HFF-Myc (cell line): ENCODE data around the gene ANO3.

Experiments used
- DNase-seq: peaks from one replicate; pipeline ENCODE4 v3.0.0-alpha.2; 2011; ENCODE audit warnings: low read depth; ENCODE audit errors: extremely low read depth
- H3K4me3 ChIP-seq: replicated peaks from 2 replicates; pipeline ENCODE4 v1.5.1; 2011; ENCODE audit warnings: low read depth, mild to moderate bottlenecking, control low read depth, low read length
- TF ChIP-seq, protein P1 (sequence below): IDR thresholded peaks from 2 replicates; pipeline ENCODE4 v1.5.1; 2012; ENCODE audit warnings: mild to moderate bottlenecking, low read depth, low read length, control low read depth; ENCODE audit errors: missing control alignments

Gene ANO3

DNA sequence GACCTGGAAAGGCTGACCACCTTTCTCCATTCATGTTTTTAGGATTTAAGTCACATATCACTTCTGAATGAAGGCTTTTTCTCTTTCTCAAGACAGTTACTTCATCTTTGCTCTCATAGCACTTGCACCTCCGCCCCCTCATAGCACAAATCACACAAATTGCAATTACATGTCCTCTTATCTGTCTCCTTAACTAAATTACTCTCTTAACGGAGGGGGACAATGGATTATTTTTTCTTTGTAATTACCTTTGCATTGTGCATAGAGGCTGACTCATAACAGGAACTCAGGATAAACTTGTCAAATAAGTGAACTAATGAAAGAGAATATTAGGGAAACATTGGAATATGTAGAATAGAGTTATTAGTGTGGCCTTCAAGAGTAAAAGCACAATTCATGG lies 145.5 kb downstream of the ANO3 start:
- DNase-seq = no peak
- no peak overlapping the region for H3K4me3 ChIP-seq
- TF ChIP-seq, protein P1, sequence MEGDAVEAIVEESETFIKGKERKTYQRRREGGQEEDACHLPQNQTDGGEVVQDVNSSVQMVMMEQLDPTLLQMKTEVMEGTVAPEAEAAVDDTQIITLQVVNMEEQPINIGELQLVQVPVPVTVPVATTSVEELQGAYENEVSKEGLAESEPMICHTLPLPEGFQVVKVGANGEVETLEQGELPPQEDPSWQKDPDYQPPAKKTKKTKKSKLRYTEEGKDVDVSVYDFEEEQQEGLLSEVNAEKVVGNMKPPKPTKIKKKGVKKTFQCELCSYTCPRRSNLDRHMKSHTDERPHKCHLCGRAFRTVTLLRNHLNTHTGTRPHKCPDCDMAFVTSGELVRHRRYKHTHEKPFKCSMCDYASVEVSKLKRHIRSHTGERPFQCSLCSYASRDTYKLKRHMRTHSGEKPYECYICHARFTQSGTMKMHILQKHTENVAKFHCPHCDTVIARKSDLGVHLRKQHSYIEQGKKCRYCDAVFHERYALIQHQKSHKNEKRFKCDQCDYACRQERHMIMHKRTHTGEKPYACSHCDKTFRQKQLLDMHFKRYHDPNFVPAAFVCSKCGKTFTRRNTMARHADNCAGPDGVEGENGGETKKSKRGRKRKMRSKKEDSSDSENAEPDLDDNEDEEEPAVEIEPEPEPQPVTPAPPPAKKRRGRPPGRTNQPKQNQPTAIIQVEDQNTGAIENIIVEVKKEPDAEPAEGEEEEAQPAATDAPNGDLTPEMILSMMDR = no peak

DNA sequence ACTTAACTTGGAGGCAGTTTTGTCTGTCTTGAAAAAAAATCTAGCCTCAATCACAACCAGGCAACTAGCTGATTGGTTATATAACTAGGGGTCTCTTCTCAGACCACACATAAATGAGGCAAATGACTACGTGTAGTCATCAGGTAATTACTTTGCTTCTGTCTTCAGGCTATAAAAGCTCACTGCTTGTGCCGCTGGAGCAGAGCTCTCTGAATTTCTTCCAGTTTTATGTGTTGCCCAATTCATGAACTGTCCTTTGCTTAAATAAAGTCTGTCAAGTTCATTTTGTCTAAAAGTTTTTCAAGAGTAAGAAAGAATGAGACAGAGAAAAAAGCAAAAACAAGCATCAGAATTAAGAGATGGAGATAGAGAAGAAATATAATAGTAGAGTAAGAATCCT lies 146.8 kb downstream of the ANO3 start:
- H3K4me3 ChIP-seq = no peak overlapping the region
- no peak for DNase-seq
- TF ChIP-seq, protein P1 = no peak

DNA sequence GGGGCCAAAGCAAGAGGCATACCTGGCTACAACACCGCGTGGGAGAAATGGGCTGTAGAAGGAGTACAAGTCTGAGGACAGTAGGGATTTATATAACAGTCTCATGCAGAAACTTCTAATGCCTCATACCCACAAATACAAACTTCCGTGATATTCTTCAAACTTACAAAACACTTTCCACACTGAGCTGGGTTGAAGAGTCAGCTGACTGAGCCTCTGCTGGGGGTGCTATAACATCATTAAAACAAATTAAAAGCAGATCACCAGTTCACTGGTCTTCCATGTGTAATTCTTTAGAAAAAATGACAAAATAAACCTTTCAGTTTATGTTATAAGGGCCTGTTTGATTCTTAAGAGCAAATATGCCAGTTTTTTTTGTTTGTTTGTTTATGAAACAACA lies 148.1 kb downstream of the ANO3 start:
- TF ChIP-seq, protein P1 = no peak
- no peak overlapping the region for H3K4me3 ChIP-seq
- no peak for DNase-seq

DNA sequence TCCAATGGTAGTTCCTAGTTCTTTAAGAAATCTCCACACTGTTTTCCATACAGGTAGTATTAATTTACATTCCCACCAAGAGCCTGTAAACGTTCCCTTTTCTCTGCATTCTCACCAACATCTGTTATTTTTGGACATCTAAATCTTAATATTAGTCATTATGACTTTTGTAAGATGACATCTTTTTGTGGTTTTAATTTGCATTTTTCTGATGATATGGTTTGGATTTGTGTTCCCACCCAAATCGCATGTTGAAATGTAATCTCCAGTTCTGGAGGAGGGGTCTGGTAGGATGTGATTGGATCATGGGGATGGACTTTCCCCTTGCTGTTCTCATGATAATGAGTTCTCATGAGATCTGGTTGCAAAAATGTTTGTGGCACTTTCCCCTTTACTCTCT lies 151.2 kb downstream of the ANO3 start:
- TF ChIP-seq, protein P1 = no peak
- H3K4me3 ChIP-seq = no peak overlapping the region
- no peak for DNase-seq

DNA sequence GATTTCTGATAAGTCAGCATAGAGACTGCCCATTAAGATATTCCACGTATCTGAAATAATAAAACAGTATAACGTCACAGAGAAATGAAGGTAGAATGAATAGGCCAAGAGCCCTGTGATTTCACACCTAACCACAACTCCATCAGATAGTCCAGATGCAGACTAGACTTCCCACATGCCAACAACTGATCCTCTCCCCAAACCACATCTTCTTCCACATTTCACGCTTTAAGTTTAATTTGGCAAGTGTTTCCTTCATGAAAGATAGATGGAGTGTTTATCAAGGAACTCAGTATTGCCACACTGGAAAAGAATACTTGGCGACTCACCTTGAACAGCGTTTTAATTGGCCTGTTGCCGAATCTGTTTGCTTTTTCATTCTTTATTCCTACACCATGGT lies 158.6 kb downstream of the ANO3 start:
- DNase-seq = no peak
- TF ChIP-seq, protein P1 = no peak
- H3K4me3 ChIP-seq = no peak overlapping the region

DNA sequence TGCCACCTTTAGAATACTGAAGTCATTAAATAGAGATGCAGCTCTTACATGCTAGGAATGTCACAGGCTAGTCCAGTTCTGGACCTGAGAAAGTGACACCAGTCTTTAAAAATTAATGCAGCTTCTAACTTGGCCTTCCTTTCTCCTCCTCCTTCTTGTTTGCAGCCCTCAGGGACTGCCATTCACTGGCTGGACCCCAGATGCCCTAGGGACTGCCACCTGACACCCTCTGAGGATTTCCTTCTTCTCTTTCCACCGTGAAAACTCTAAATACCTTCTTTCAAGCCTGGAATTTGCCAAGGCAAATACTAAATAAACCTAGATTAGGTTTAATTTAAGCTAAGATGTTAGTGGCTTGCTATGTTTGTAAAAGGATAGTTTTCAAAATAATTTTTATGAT lies 161.7 kb downstream of the ANO3 start:
- TF ChIP-seq, protein P1 = no peak
- no peak for DNase-seq
- no peak overlapping the region for H3K4me3 ChIP-seq

DNA sequence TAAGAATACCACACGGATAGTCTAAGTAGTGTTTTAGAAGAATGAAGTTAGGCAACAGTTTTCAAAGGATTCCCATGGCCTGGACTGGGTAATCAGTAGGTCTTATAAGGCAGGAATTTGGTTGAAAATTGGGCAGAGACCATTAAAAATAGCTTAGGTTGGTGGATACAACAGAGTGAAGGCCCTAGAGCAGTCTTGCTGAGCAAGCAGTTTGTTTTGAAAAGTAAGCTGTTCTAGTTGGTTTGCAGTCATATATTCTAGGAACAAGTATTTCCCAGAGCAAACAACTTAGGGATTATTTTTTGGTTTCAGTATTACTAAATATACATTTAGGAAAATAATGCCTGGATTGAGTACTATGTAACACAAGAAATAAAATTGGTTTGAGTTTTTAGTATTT lies 175.3 kb downstream of the ANO3 start:
- DNase-seq = no peak
- no peak overlapping the region for H3K4me3 ChIP-seq
- TF ChIP-seq, protein P1 = no peak
